Measurements from ENCODE around the gene CCDC90B.

DNA sequence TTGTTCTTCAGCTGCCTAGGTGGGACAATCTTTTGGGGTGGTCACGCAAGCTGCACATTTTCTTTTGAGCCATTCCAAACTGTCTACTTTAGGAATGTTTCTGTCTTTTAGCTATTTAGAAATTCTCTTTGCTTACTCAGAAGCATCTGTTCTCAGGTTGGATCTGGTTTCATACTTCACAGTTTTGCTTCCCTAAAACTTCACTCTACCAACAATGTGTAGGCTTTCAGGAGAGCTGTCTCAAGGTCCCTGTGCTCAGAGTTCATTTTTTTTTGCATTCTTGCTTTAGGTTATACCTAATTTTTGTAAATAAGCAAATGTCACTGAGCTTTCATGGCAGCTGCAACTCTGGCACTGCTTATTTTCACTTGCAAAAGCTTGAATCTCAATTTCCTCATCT, 36.7 kb downstream of the CCDC90B start:
- TF ChIP-seq, protein P1, sequence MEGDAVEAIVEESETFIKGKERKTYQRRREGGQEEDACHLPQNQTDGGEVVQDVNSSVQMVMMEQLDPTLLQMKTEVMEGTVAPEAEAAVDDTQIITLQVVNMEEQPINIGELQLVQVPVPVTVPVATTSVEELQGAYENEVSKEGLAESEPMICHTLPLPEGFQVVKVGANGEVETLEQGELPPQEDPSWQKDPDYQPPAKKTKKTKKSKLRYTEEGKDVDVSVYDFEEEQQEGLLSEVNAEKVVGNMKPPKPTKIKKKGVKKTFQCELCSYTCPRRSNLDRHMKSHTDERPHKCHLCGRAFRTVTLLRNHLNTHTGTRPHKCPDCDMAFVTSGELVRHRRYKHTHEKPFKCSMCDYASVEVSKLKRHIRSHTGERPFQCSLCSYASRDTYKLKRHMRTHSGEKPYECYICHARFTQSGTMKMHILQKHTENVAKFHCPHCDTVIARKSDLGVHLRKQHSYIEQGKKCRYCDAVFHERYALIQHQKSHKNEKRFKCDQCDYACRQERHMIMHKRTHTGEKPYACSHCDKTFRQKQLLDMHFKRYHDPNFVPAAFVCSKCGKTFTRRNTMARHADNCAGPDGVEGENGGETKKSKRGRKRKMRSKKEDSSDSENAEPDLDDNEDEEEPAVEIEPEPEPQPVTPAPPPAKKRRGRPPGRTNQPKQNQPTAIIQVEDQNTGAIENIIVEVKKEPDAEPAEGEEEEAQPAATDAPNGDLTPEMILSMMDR (IDR thresholded peaks at IDR 0.05): no peak
- TF ChIP-seq POLR2A (IDR thresholded peaks at IDR 0.05): no peak
